SIG-M5 (cell line): Measurements from ENCODE around the gene WDR5B.

Experiments
- DNase-seq: peaks from one replicate; lab custom pipeline; 2025; lab: John Stamatoyannopoulos, UW

The WDR5B gene

DNA sequence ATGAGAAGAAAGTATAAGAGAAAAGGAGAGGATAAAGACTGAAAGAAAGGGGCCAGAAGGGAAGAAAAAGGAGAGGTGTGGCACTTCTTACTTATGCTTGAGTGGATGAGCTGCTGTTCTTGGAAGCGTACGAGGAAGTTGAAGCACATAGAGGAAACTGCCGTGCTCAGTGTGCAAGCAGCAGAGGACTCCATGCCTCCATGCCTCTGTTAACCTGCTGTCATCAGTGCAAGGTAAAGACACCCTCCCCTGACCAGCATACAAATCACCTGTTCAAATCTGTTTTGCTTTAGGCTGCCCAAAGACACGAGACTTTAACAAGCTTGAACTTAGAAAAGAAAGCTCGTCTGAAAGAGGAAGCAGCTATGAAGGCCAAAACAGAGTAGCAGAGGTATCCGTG is 6.4 kb downstream of the WDR5B start:
- DNase-seq: no peak

DNA sequence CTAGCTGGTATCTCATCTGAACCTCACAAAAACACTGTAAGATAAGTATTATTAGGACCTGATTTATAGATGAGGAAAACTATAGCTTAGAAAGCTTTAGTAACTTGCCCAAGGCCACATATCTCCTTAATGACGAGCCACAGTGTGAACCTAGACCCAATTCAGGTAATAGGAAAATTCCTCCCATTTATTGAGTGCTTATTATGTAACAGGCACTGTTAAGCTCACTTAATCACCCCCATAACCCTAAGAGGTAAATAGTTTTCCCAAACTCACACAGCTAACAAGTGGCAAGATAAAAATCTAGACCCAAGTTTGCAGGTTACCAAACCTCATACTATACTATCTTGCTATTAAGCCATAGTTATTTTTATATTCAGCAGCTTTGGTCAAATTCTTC is 7.9 kb downstream of the WDR5B start:
- no peak for DNase-seq

DNA sequence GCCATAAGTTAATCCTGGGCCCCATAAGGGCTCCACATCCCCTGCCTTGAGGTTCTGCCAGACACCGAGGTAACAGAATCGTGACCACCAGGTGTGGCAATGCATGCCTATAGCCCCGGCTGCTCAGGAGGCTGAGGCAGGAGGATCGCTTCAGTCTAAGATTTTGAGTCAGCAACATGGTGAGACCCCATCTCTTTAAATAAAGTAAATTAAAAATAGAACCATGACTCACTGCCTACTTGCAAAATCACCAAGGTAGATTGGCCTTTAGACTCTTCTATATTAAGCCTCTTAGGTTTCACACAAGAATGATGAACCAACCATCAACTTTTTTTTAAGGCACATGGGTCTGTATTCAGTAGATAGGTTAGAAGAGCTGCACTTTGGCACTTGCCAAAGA is 9.7 kb downstream of the WDR5B start:
- no peak for DNase-seq

DNA sequence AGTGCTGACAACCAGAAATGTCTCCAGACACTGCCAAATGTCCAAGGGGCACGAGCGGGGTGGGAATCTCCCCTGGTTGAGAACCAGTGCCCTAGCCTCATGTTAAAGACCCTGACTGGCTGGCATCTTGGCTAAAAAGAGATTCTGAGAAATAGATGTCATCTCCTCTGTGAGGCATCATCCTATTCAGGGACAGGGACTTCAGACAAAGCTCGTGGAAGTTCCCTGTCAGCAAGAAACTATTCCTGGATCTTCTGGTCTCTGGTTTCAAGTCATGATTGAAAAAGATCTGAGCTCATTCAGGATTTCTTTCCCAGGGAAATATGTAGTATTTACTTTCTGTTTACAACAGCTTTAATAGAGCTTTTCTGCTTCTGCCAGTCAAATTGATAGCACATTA is 10.8 kb downstream of the WDR5B start:
- DNase-seq: no peak

DNA sequence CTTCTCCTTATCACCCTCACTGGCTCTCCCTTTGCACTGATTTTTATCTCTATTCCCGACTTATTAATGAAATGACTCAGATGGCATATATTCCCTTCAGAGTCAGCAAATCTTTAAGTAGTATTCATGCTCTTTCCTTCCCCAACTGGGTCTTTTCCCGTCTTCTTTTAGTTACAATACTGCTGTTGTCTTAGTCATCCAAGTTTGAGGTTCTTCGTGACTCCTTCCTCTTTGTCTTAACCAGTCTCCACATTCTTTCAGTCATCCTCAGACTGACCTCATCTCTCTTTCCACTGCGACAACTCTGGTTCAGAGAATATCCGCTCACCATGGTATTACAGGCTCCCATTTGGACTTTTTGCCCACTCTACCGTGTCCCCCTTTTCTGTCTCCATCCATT is 12.4 kb downstream of the WDR5B start:
- DNase-seq: no peak

DNA sequence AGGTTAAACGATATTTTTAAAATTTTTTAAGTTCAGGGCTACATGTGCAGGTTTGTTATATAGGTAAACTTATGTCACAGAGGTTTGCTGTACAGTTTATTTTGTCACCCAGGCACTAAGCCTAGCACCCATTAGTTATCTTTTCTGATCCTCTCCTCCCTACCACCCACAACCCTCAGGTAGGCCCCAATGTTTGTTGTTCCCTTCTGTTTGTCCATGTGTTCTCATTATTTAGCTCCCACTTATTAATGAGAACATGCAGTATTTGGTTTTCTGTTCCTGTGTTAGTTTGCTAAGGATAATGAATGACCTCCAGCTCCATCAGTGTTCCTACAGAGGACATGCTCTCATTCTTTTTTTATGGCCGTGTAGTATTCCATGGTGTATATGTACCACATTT is 16.9 kb downstream of the WDR5B start:
- no peak for DNase-seq

DNA sequence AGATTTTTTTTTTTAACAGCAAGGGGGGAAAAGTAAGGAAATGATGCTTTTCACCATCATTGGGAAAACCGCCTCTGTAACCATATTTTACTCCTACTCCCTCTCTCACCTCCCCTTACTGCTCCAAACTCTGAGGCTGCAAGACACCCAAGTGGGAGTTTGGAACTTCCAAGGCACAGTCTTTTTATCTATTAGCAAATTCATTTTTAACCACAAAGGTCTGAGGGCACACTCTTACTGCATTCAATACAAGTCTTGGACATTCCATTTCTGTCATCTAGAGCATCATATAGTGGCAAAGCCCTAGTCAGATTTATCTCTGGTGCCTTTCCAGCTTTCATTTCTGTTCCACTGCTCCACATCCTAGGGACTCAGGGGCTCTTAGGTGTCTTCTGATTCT is 18.7 kb downstream of the WDR5B start:
- DNase-seq: no peak

DNA sequence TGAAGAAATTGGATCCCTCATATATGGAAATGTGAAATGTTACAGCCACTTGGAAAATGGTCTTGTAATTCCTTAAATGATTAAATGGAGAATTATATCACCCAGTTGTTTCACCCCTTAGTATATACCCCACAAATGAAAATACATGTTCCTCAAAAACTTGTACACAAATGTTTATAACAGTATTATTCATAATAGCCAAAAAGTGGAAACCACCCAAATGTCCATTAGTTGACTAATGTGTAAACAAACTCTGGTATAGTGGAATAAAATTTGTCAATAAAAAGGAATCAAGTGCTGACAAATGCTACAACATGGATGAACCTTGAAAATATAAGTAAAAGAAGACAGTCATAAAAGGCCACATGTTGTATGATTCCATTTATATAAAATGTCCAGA is 19.4 kb downstream of the WDR5B start:
- DNase-seq: no peak

DNA sequence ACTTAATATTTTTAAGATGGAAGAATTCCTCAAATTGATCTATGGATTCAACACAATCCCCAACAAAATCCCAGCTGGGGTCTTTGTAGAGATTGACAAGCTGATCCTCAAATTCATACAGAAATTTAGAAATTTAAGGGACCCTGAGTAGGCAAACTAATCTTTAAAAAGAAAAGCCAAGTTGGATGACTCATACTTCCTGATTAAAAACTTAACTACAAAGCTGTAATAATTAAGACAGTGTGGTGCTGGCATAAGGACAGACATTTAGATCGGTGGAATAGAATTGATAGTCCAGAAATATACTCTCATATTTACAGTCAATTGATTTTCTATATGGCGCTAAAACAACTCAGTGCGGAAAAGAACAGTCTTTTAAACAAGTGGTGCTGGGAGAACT is 20.3 kb downstream of the WDR5B start:
- no peak for DNase-seq

DNA sequence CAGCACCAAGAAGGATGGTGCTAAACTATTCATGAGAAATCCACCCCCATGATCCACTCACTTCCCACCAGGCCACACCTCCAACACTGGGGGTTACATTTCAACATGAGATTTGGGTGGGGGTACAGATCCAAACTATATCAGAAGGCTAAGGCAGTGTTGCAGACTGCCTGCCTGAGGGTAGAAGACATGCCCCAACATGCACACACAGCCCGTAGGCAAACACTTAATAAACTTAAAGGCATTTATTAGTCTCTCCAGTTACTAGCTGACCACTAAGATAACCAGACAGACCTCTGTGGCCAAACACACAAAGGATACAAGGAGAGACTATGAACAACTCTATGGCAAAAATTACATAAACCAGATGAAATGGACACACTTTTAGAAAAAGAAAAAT is 21.7 kb downstream of the WDR5B start:
- DNase-seq: no peak

DNA sequence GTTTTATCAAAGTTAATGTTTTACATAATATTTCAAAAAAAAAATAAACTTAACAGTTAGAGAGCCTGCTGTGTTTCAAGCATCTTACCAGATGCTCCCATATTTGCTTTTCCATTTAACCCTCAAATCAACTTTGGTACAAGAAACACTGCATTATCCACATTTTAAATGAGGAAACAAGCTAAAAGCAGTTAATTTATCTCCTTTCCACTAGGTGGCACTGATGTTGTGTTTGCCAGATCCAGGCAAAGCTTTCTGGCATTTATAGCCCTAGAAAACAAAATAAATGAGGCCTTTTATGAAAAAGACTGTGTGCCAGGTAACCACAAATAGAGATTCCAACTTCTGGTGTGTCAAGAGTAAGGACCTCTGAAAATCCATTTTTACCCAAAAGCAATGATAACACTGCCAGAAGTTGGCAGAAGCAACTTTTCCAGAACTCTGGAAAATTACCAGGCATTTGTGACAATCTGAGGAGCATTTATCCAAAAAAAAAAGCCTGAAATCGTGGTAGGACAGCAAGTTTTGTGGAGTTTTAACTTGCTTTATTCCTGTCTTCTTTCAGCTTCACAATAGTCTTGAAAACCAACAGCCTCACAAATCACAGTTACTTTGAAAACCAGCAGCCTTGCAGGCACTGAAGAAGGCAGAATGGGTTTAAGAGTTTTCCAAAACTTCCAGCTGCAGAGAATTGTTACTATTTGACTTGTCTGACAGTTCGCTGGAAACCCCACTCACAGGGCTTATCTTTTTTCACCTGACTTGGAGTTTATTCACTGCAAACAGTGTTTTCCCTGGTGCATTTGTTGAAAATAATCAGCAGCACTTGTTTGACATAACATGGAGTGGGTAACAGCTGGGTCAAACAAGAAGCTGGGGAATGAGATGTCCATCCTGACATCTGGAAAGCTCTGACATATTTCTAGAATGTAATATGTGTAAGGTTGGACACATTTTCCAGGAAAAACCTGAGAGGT is 22.7 kb downstream of the WDR5B start:
- DNase-seq: peak; percentile 8

DNA sequence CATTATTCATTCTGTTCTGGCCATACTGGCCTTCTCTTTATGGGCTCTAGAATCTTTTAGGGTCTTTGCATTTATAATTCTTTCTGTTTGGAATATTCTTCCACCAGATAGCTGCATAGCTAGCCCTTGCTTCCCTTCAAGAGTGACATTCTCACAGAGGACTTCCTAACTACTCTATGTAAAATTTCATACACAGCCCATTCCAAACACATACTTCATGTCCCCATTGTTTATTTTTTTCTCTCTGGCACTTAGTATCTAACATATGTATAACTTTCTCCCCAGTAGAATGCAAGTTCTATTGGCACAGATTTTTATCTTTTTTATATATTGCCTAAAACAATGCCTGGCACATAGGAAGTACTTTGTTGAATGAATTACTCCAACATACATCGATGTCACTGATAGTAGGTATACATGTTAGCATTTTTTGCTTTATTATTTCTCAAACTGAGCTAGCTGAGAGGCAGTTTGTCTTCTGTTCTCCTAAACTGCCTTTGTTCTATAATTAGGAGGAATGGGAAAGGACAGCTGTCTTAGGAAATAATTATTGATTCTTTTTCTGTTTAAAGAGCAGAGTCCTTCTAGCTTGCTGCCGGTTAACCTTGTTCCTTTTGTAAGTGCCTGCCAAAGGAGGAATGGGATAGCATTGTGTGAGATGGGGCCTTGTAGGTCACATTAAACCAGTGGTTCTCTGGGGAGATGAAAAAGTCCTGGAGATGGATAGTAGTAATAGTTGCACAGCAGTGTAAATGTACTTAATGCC is 24.0 kb downstream of the WDR5B start:
- no peak for DNase-seq

DNA sequence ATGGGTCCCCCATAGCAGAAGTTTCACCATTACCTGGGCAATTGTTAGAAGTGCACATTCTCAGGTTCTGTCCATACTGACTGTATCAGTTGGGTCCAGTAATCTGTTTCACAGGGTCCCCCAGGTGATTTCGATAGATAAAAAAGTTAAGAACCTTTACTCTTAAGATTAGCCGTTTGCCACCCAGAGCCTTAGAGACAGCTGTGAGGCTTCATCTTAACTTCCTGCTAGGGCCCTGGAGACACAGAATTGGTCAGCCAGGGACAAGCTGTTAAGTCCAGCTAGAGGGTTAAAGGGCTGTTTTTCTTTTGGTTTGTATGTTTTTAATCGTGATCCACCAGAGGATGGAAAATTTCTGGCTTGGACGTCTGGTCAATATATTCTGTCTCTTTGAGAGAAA is 25.2 kb downstream of the WDR5B start:
- DNase-seq: no peak

DNA sequence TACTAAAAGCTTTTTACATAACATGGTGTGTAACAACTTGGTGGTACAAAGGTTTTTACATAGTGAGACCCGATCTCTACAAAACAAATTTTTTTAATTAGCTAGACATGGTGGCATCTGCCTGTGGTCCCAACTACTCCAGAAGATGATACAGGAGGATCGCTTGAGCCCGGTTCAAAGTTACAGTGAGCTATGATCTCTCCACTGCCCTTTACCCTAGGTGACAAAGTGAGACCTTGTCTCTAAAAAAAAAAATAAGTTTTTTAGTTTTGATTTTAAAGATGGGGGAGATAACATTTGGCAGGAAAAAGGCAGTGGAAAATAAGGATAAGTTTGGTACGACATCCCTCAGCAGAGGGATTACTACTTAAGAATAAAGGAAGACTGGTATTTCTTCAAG is 26.0 kb downstream of the WDR5B start:
- DNase-seq: no peak

DNA sequence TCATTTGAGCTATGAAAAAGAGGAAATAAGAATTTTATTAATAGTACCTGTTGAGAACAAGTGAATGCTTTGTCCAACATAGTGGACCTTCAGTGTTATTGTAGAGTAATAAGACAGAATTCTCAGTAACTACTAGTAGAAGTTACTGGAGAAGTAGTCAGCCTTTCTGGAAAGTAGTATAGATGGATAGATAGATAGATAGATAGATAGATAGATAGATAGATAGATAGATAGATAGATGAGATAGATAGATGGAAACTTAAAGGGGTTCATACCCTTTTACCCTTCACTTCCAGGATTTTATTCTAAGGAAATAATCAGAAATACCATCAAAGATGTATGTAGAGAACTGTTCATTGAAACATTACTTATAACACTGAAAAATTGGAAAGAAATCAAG is 26.7 kb downstream of the WDR5B start:
- no peak for DNase-seq

DNA sequence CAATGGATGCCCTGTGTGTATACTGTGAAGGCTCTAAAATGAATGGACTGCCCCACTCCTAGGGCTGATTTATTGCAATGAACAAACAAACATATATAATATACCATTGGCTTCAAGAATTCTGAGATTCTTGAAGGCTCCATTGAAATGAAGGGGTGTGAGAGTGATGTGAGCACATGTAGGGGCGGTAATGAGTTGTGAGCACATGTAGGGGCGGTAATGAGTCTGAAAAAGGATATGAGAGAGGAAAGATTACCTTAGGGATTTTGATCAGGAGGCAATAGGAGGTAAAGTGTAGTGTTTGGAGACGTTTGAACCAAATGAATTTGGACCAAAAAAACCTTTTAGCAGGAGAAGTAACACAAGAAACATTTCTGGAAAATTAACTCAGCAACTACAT is 28.2 kb downstream of the WDR5B start:
- no peak for DNase-seq

DNA sequence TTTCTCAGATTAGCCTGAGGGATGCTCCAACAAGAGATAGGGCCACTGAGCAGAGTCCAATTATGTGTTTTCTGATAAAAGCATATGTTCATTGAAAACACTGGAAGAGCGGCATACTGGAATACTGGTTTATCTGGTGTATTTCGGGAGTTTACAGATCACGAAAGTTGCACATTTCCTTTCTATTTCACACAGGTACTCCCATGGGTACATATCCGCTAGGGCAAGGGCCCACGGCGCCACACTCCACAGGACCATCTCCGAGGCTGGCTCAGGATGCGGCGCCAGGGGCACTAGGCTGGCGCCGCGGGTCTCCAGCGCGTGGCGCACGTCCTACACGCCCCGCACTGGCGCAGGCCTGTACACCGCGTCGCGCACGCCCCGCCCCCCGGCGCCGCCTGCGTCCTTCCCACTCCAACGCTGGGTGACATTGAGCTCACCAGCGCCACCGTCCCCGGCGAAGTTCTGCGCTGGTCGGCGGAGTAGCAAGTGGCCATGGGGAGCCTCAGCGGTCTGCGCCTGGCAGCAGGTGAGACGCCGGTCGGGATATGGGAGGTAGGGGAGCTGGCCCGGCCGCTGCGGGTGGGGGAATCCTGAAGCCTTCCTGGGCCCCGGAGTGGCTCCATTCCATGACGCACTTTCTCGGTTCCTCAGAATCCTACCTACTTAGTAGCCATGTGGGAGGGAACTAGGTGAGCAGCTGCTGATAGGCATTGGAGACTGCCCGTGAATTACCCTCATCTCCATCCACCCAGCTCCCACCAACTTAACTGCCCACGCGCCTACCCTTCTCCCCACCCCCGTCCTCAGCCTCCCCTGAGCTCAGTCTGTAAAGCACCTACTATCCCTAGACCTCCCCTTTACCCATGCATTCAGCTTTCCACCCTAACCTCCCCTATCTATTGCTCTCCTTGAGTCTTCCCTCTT is 31.8 kb downstream of the WDR5B start, which contains the start of gene FAM162A:
FAM162A (plus strand) TSS at position 412 of the 927 bp plus-strand sequence; CDS start at position 496, 84 bp downstream.
- peak; percentile 73 for DNase-seq

DNA sequence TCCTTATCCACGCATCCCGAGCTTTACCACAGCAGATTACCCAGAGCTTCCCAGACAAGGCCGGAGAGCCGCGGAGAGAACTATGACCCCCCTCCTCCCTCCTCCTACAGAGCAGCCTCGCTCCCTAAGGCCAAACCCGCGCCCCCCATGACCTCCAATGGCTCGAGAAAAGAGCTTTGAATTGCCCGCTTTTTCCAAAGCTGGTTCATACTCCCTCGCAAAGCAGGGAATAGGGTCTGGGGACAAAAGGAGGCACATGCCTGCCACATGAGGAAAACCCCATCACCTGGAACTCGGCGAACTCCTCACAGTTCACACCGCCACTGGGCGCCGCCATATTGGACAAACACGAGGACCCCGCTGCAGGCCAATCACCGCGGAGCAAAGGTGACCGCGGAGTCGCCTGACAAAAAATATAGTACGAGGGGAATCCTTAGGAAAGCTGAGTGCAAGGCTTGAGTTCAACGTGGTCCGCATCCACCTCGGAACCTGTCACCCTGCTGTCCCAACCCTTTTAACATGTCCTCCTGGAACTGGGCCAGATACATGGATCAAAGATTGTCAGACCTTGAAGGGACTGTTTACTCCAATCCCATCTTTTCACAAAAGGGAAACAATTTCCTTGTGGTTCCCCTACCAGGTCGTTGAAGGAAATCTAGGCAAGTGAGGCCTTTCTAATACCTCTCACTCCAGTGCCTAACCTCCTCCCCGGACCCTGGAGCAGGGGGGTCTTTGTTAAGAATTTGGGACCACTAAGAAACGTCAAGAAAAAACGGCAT is 32.8 kb downstream of the WDR5B start, which contains the start of gene MIX23:
MIX23 (minus strand) TSS at position 344 of the 779 bp plus-strand sequence; CDS start at position 337, 7 bp downstream.
- peak; percentile 17 for DNase-seq

DNA sequence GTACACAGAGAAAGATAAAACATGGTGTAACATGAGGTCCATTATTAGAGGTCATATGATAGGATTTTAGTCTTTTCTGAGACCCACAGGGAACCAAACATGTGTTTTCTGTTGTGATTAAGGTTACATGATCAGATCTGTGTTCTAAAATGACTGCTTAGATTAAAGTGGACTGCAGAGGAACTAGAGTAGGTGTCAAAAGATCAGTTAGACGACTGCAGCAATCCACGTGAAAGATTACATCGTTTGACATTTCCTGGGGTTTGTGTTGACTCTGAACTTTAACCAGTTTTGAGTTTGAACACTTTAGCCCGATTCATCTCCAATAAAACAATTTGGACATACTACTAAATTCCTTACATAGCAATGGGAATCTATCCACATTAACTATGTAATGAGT is 37.9 kb downstream of the WDR5B start:
- DNase-seq: no peak

DNA sequence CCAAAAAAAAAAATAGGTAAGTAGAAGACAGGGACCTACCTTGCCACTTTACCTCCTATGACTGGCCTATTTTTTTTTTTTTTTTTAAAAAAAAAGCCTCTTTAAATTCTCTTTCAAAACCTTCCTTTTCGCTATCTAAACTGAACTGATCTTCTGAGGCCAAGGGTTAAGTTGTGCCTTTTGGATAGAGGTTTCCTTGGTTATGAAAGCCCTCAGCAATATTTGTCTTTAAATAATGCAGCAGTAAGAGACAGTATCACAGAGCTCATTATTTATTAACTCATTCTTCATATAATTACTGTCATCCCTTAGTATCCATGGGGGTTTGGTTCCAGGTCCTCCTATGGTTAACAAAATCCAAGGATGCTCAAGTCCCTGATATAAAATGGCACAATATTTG is 41.8 kb downstream of the WDR5B start:
- DNase-seq: no peak

DNA sequence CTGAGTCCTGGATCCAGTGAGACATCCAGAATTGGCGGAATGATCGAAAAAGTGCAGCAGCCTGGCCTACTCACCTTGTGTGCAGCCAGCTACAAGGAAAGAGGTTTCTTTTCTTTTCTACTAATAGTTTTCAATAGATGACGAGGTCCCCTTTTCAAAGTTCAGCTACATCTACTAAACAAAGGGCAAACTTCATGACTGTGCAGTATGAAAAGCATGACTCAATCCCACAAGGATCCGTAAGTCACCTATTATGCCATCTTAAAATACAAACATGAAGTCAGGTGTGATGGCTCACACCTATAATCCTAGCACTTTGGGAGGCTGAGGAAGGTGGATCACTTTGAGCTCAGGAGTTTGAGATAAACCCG is 49.5 kb downstream of the WDR5B start:
- no peak for DNase-seq
